Fibroblast of skin of left biceps (primary cell): ENCODE measurements around the gene PRR5L.
A peak's percentile ranks its signal among the peaks of the same experiment; 100 is the strongest.
"Not testable (repeated sequence)": the region's sequence is repeated elsewhere in the genome, so short reads cannot be mapped to it uniquely, and the experiment has no call there.

Source experiments
- DNase-seq, 2 experiments: peaks; one replicate each; pipeline ENCODE4 v3.0.0-alpha.2; 2013; ENCODE audit warnings: low read depth in 2 of 2

PRR5L gene

GRCh38 chr11:36498721-36499120 is 202.6 kb downstream of the PRR5L start:
- DNase-seq, result no peak

DNA sequence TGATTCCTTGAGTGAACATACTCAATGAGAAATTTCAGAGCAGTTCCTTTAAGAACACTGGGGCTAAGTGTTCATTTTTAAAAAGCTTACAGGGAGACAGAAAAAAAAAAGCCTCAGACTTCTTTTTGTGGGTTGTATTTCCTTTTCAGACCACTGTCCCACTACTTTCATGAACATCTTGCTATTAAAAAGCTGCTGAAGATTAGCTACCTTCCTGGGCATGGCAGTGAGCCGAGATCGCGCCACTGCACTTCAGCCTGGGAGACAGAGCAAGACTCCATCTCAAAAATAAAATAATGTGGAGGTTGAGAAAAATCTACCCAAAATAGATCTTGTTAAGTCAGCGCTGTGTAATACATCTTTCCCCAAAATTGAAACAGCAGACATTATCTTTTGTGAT is 203.2 kb downstream of the PRR5L start:
- DNase-seq, result no peak

- peak; percentile 53 to 57 for DNase-seq
Measured at GRCh38 chr11:36500315-36500721, 204.2 kb downstream of the PRR5L start.

GRCh38 chr11:36501236-36501635 is 205.1 kb downstream of the PRR5L start:
- DNase-seq, result no peak

DNA sequence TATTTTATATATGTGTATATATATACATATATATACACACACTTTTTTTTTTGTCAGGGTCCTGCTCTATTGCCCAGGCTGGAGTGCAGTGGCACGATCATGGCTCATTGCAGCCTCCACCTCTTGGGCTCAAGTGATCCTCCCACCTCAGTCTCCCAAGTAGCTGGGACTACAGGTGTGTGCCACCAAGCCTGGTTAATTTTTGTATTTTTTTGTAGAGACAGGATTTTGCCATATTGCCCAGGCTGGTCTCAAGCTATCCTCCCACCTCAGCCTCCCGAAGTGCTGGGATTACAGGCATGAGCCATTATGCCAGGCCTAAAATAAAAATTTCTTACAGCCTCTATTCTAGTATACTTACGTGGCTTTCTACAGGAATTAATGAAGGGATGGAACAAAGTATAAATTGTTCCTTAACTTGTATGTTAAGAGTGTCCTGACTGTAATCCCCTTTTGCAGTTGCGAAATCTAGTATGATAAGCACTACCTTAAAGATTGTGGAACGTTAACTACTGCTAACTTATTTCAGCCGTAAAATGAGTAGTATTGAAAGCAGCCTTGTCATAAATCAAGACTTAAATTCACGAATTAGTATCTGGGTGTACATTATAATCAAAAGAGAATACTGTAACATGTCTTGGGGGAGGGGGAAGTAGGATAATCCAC is 211.9 kb downstream of the PRR5L start:
- DNase-seq, result no peak

- DNase-seq, result no peak
Measured at GRCh38 chr11:36508743-36509142, 212.7 kb downstream of the PRR5L start.

DNA sequence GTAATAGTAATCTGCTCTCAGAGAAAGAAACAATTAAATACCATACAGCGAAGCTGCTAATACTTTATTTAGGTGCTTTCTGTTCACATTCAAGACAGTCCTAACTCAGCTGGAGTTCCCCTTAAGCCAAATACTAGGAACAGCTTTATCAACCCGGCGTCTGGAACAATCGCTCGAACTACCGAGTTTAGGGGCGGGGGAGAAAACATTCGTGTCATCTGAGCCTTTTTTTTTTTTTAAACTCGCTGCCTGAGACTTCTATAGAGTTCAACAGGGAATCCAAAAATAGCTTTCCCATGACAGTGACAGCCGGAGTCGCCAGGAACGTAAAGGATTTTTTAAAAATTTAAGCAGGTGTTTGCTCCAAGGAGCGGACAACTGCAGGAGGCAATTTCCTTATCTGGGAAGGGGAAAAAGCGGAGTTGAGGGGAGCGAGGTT is 213.1 kb downstream of the PRR5L start:
- no peak for DNase-seq

- DNase-seq, result peak; percentile 50 to 57
Measured at GRCh38 chr11:36509694-36510593, 213.9 kb downstream of the PRR5L start, which contains the start of gene TRAF6. TSS of gene TRAF6 (minus strand) at chr11:36510272. CDS start at chr11:36501515, 8,757 bp downstream.

DNA sequence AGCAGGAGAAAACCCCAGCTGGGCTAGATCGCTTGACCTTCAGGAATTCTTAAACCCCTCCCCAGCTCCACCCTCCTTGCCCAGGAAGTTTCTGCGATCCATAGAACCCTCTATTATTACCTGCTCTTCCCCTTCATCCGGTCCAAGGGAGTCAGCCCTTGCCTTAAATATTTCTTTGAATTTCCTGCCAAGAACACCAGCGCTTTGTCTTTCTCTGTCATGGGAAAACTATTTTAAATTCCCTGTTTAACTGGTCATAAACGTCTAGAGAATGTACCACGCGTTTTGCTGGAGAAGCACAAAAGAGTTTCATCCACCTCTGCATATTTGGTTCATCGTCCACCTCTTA is 214.5 kb downstream of the PRR5L start:
- peak in 1 of 2 experiments; percentile 8 for DNase-seq

- not testable (repeated sequence) for DNase-seq
Measured at GRCh38 chr11:36511062-36511461, 215.0 kb downstream of the PRR5L start.

DNA sequence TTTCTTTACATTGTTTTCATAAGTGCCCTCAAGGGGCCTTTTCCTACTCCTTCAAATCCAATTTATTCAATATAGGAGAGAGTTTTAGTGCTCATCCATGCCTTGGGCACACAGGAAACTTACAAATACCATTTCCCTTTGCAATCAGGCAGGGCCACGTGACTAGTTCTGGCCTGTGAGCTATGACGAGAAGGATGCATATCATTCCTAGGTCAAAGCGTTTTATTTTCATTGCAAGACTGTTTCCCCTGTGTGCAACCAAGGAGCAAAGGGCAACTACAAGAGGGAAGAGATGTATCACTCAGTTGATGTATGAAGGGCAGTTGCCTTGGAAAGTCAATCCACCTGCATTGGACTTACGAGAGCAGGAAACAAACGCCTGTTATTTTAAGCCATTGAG is 215.9 kb downstream of the PRR5L start:
- DNase-seq, result no peak

GRCh38 chr11:36513965-36514364 is 217.9 kb downstream of the PRR5L start:
- no peak for DNase-seq
